ENCODE measurements around the gene PCDHGA4. TPM values are rescaled to one million over a fixed set of nuclear protein-coding genes. Genes with fewer than 3 reads are reported as not detected.

PCDHGA4 gene
- total RNA-seq, 1 experiment from 2014 or later, result 0.26 TPM

GRCh38 chr5:141359790-141360426 is 5.1 kb downstream of the PCDHGA4 start, which contains the start of gene PCDHGB2:
TSS of gene PCDHGB2 (plus strand) at chr5:141359994. CDS start at chr5:141360136, 142 bp downstream.
- H3K4me1 Mint-ChIP-seq (ENCODE audit: insufficient read depth, unreplicated experiment), result no peaks in the 10 kb centered on the region
- no peaks in the 10 kb centered on the region for H3K27me3 Mint-ChIP-seq (ENCODE audit: insufficient read depth, unreplicated experiment)
- H3K4me3 Mint-ChIP-seq (ENCODE audit: unreplicated experiment), result peak within 1 kb of the TSS; percentile 7
- intact Hi-C loops (cut with micrococcal nuclease), result no loop called here
- DNase-seq (ENCODE audit: unreplicated experiment), result peak; percentile 39
- CTCF ChIA-PET, result interaction anchor here (0.5 to 1.1 kb wide), 7 partner anchors 12 to 432 kb away, joined by 3 to 5 read pairs (median 3); no protein-coding TSS in a partner anchor
- peaks cover 57% of the 10 kb centered on the region for H3K9me3 Mint-ChIP-seq (ENCODE audit: unreplicated experiment)
- TF ChIP-seq CTCF (IDR thresholded peaks at IDR 0.05; ENCODE audit: unreplicated experiment), result peak; percentile 26
- no peak within 1 kb of the TSS for H3K27ac Mint-ChIP-seq (ENCODE audit: low read depth, unreplicated experiment)
- POLR2A ChIA-PET, result no interaction called here
- BruUV-seq (replicated peaks), result no TSS peak
- H3K36me3 Mint-ChIP-seq (ENCODE audit: insufficient read depth, unreplicated experiment), result peaks cover 5% of the 10 kb centered on the region

GRCh38 chr5:141360685-141361084 is 5.9 kb downstream of the PCDHGA4 start:
- no peak for DNase-seq (ENCODE audit: unreplicated experiment)
- peaks cover 53% of the 10 kb centered on the region for H3K9me3 Mint-ChIP-seq (ENCODE audit: unreplicated experiment)
- H3K4me1 Mint-ChIP-seq (ENCODE audit: insufficient read depth, unreplicated experiment), result no peaks in the 10 kb centered on the region
- ChIA-PET POLR2A (no interaction called here), CTCF (interaction anchor here (0.6 to 1.1 kb wide), 4 partner anchors 20 to 433 kb away, joined by 3 to 5 read pairs (median 4); no protein-coding TSS in a partner anchor)
- H3K27ac Mint-ChIP-seq (ENCODE audit: low read depth, unreplicated experiment), result no peak overlapping the region
- no peak for TF ChIP-seq CTCF (IDR thresholded peaks at IDR 0.05; ENCODE audit: unreplicated experiment)
- intact Hi-C loops (cut with micrococcal nuclease), result no loop called here
- no peaks in the 10 kb centered on the region for H3K27me3 Mint-ChIP-seq (ENCODE audit: insufficient read depth, unreplicated experiment)
- BruUV-seq (replicated peaks), result no TSS peak
- H3K4me3 Mint-ChIP-seq (ENCODE audit: unreplicated experiment), result no peak overlapping the region
- H3K36me3 Mint-ChIP-seq (ENCODE audit: insufficient read depth, unreplicated experiment), result peaks cover 5% of the 10 kb centered on the region

GRCh38 chr5:141362719-141363118 is 7.9 kb downstream of the PCDHGA4 start:
- no TSS peak for BruUV-seq (replicated peaks)
- H3K9me3 Mint-ChIP-seq (ENCODE audit: unreplicated experiment), result peaks cover 41% of the 10 kb centered on the region
- POLR2A ChIA-PET, result no interaction called here
- H3K4me3 Mint-ChIP-seq (ENCODE audit: unreplicated experiment), result no peak overlapping the region
- DNase-seq (ENCODE audit: unreplicated experiment), result no peak
- H3K36me3 Mint-ChIP-seq (ENCODE audit: insufficient read depth, unreplicated experiment), result peaks cover 5% of the 10 kb centered on the region
- intact Hi-C loops (cut with micrococcal nuclease), result no loop called here
- CTCF ChIA-PET, result interaction anchor here (0.6 to 1.2 kb wide), 3 partner anchors 147 to 546 kb away, joined by 3 to 4 read pairs (median 3); no protein-coding TSS in a partner anchor
- H3K4me1 Mint-ChIP-seq (ENCODE audit: insufficient read depth, unreplicated experiment), result no peaks in the 10 kb centered on the region
- H3K27me3 Mint-ChIP-seq (ENCODE audit: insufficient read depth, unreplicated experiment), result no peaks in the 10 kb centered on the region
- no peak overlapping the region for H3K27ac Mint-ChIP-seq (ENCODE audit: low read depth, unreplicated experiment)
- TF ChIP-seq CTCF (IDR thresholded peaks at IDR 0.05; ENCODE audit: unreplicated experiment), result no peak

- Mint-ChIP-seq H3K36me3 (ENCODE audit: insufficient read depth, unreplicated experiment) (peaks cover 5% of the 10 kb centered on the region), H3K4me3 (ENCODE audit: unreplicated experiment) (no peak within 1 kb of the TSS), H3K27ac (ENCODE audit: low read depth, unreplicated experiment) (no peak within 1 kb of the TSS), H3K27me3 (ENCODE audit: insufficient read depth, unreplicated experiment) (no peaks in the 10 kb centered on the region), H3K9me3 (ENCODE audit: unreplicated experiment) (peaks cover 35% of the 10 kb centered on the region), H3K4me1 (ENCODE audit: insufficient read depth, unreplicated experiment) (no peaks in the 10 kb centered on the region)
- ChIA-PET CTCF (interaction anchor here (0.6 to 1.3 kb wide), 7 partner anchors 22 to 203 kb away, joined by 3 to 4 read pairs (median 3); no protein-coding TSS in a partner anchor), POLR2A (interaction anchor here (0.7 kb wide), 1 partner anchor 22 kb away, joined by 3 read pairs; no protein-coding TSS in a partner anchor)
- no TSS peak for BruUV-seq (replicated peaks)
- DNase-seq (ENCODE audit: unreplicated experiment), result no peak
- no peak for TF ChIP-seq CTCF (IDR thresholded peaks at IDR 0.05; ENCODE audit: unreplicated experiment)
- intact Hi-C loops (cut with micrococcal nuclease), result no loop called here
Measured at GRCh38 chr5:141363952-141364660, 9.3 kb downstream of the PCDHGA4 start, which contains the start of gene PCDHGA5. TSS of gene PCDHGA5 (plus strand) at chr5:141364162. CDS start at chr5:141364331, 169 bp downstream.

Measured in MCF 10A (cell line).